HCT116 (cell line): ENCODE data around the gene RAPGEF1. TPM values are rescaled to one million over a fixed set of nuclear protein-coding genes. Genes with fewer than 3 reads are reported as not detected.

Source experiments
- ATAC-seq: fragments of 200-7000 bp; cut with Tn5 transposase; 2 replicates; pipeline ENCODE4 v1.9.1; 2020; ENCODE audit warnings: mild to moderate bottlenecking, moderate library complexity
- BruUV-seq: library from RNA; stranded (reverse); fragments of 400-500 nt; replicated peaks from 2 replicates; lab custom pipeline; 2021; lab: Mats Ljungman, UMichigan
- CTCF ChIA-PET: fragments of 300-600 bp; sonication (Branson Sonifier 250); formaldehyde crosslinking; loops from one replicate; lab custom pipeline; 2021; ENCODE audit warnings: antibody characterized with exemption; lab: Charles Lee
- POLR2A ChIA-PET: fragments of 300-600, 350-600 bp; sonication (Branson Sonifier 250); formaldehyde crosslinking; loops from one replicate; lab custom pipeline; 2021; ENCODE audit warnings: antibody characterized with exemption; lab: Charles Lee
- RAD21 ChIA-PET, 2 experiments: fragments of 300-600 bp; sonication (Branson Sonifier 250); formaldehyde crosslinking; loops; one replicate each; lab custom pipeline; 2023; ENCODE audit warnings: low total read pairs in 2 of 2; ENCODE audit not compliant: uncharacterized antibody in 2 of 2, unreplicated experiment in 2 of 2, low non-redundant PET in 1 of 2; lab: Charles Lee
- DNase-seq: peaks from one replicate; pipeline ENCODE4 v3.0.0-alpha.2; 2010; ENCODE audit warnings: low read depth, low spot score
- H2AFZ ChIP-seq: fragments of 200-600 bp; shearing (Covaris generic), sonication (generic); 2 replicates; pipeline ENCODE4 v1.6.1; 2017; ENCODE audit warnings: low read depth, mixed run types, mixed read lengths, antibody characterized with exemption, low read length; ENCODE audit not compliant: poor library complexity, severe bottlenecking
- H3K27ac ChIP-seq: 2 replicates; pipeline ENCODE4 v1.5.1; 2012; ENCODE audit warnings: low read depth, low read length
- H3K27me3 ChIP-seq: fragments of 200-600 bp; sonication (generic); 2 replicates; pipeline ENCODE4 v1.6.1; 2016; ENCODE audit warnings: mixed run types, low read length, mixed read lengths; ENCODE audit not compliant: insufficient read depth
- H3K36me3 ChIP-seq, 2 experiments: fragments of 200-500 bp in 1 of 2; fragments of 200-600 bp in 1 of 2; sonication (Bioruptor generic) in 1 of 2; sonication (generic) in 1 of 2; 2 replicates each; pipeline versions ENCODE4 v1.5.1 to v1.6.1; 2014 to 2016; ENCODE audit warnings: low read length in 2 of 2, inconsistent platforms in 1 of 2, mixed read lengths in 1 of 2, mixed run types in 1 of 2; ENCODE audit not compliant: insufficient read depth in 2 of 2, control insufficient read depth in 1 of 2
- H3K4me1 ChIP-seq, 2 experiments: fragments of 200-600 bp in 1 of 2; sonication (generic) in 1 of 2; 2 replicates each; pipeline versions ENCODE4 v1.5.1 to v1.6.1; 2012 to 2017; ENCODE audit warnings: low read length in 2 of 2, inconsistent platforms in 1 of 2, mild to moderate bottlenecking in 1 of 2, mixed read lengths in 1 of 2, mixed run types in 1 of 2, moderate library complexity in 1 of 2; ENCODE audit not compliant: insufficient read depth in 2 of 2, control insufficient read depth in 1 of 2
- H3K4me2 ChIP-seq: fragments of 200-600 bp; sonication (generic); 2 replicates; pipeline ENCODE4 v1.6.1; 2017; ENCODE audit warnings: mixed run types, low read length, mixed read lengths
- H3K4me3 ChIP-seq, 2 experiments: fragments of 200-600 bp in 1 of 2; sonication (generic) in 1 of 2; replicated peaks in 1 of 2; 2 replicates each; pipeline ENCODE4 v1.5.1; 2011 to 2016; ENCODE audit warnings: low read length in 2 of 2, control low read depth in 1 of 2, low read depth in 1 of 2, mild to moderate bottlenecking in 1 of 2, mixed read lengths in 1 of 2, mixed run types in 1 of 2
- H3K79me2 ChIP-seq: fragments of 200-600 bp; sonication (generic); 2 replicates; pipeline ENCODE4 v1.6.1; 2017; ENCODE audit warnings: mild to moderate bottlenecking, mixed run types, low read length, moderate library complexity, mixed read lengths; ENCODE audit not compliant: insufficient read depth
- H3K9ac ChIP-seq: fragments of 200-600 bp; sonication (generic); 2 replicates; pipeline ENCODE4 v1.6.1; 2016; ENCODE audit warnings: low read length, mixed read lengths
- H3K9me2 ChIP-seq: fragments of 200-600 bp; sonication (generic), shearing (Covaris generic); 2 replicates; pipeline ENCODE4 v1.6.1; 2017; ENCODE audit warnings: mixed run types, mild to moderate bottlenecking, moderate library complexity; ENCODE audit not compliant: insufficient read depth
- H3K9me3 ChIP-seq, 2 experiments: fragments of 200-500 bp in 1 of 2; fragments of 200-600 bp in 1 of 2; sonication (Bioruptor generic) in 1 of 2; sonication (generic) in 1 of 2; 2 replicates each; pipeline ENCODE4 v1.6.1; 2014 to 2017; ENCODE audit warnings: low read length in 2 of 2, mixed read lengths in 2 of 2, inconsistent platforms in 1 of 2, low read depth in 1 of 2, mild to moderate bottlenecking in 1 of 2, mixed run types in 1 of 2, moderate library complexity in 1 of 2; ENCODE audit not compliant: control insufficient read depth in 1 of 2, insufficient read depth in 1 of 2
- H4K20me1 ChIP-seq: fragments of 200-600 bp; sonication (generic), shearing (Covaris generic); 2 replicates; pipeline ENCODE4 v1.6.1; 2017; ENCODE audit warnings: mixed run types, mild to moderate bottlenecking, moderate library complexity; ENCODE audit not compliant: insufficient read depth
- CTCF ChIP-seq, 3 experiments: fragments of 200-600 bp in 1 of 3; sonication (generic) in 1 of 3; IDR thresholded peaks in 2 of 3; conservative IDR thresholded peaks in 1 of 3; 2 replicates each; pipeline ENCODE4 v1.5.1; 2012 to 2017; ENCODE audit warnings: low read depth in 2 of 3, low read length in 2 of 3, antibody characterized with exemption in 1 of 3, borderline replicate concordance in 1 of 3, control low read depth in 1 of 3, mild to moderate bottlenecking in 1 of 3, mixed read lengths in 1 of 3, mixed run types in 1 of 3, moderate library complexity in 1 of 3; ENCODE audit not compliant: insufficient read depth in 1 of 3
- ELF1 ChIP-seq: IDR thresholded peaks from 2 replicates; pipeline ENCODE4 v1.6.1; 2012; ENCODE audit warnings: low read depth, borderline replicate concordance
- EZH2 ChIP-seq: fragments of 200-600 bp; sonication (generic); IDR thresholded peaks from 2 replicates; pipeline ENCODE4 v1.6.1; 2017; ENCODE audit warnings: antibody characterized with exemption, mixed run types
- EZH2phosphoT487 ChIP-seq: fragments of 200-600 bp; IDR thresholded peaks from 2 replicates; pipeline ENCODE4 v1.6.1; 2018; ENCODE audit warnings: antibody characterized with exemption, borderline replicate concordance
- FOSL1 ChIP-seq: IDR thresholded peaks from 2 replicates; pipeline ENCODE4 v1.6.1; 2012; ENCODE audit warnings: low read depth
- JUND ChIP-seq: IDR thresholded peaks from 2 replicates; pipeline ENCODE4 v1.6.1; 2012
- POLR2A ChIP-seq: IDR thresholded peaks from 2 replicates; pipeline ENCODE4 v1.7.0; 2011; ENCODE audit warnings: borderline replicate concordance; ENCODE audit not compliant: insufficient read depth, insufficient read length; ENCODE audit errors: extremely low read depth
- REST ChIP-seq: IDR thresholded peaks from 2 replicates; pipeline ENCODE4 v1.6.1; 2012; ENCODE audit warnings: low read depth
- ZFX ChIP-seq: fragments of 450-650 bp; IDR thresholded peaks from 2 replicates; pipeline ENCODE4 v1.6.1; 2017
- intact Hi-C: fragments of 100-400 bp; cut with micrococcal nuclease; formaldehyde crosslinking; loops from 2 replicates; pipeline ENCODE4 v1.10.0; 2022
- total RNA-seq: library from RNA; stranded (reverse); gene quantifications from one replicate; pipeline ENCODE4 v1.2.1, GENCODE V29; 2021; ENCODE audit not compliant: unreplicated experiment

Gene RAPGEF1
- total RNA-seq, 1 experiment from 2014 or later = 43.0 TPM

- Histone ChIP-seq H3K4me2 (peak overlapping the region; percentile 6), H2AFZ (no peak overlapping the region), H4K20me1 (no peaks in the 10 kb centered on the region; the same call in 1 of the 2 replicates), H3K27me3 (no peaks in the 10 kb centered on the region), H3K9me2 (no peaks in the 10 kb centered on the region), H3K4me3 (no peak overlapping the region), H3K27ac (no peak overlapping the region), H3K79me2 (peaks cover 31% of the 10 kb centered on the region), H3K9me3 (no peaks in the 10 kb centered on the region), H3K9ac (no peak overlapping the region), H3K36me3 (no peaks in the 10 kb centered on the region), H3K4me1 (peaks cover 24 to 38% of the 10 kb centered on the region in 2 experiments)
- ATAC-seq = 0 out of 2 replicates have a peak, but pooled peaks have one; percentile 11
- no TSS peak for BruUV-seq
- intact Hi-C loops = no loop called here
- RAD21 ChIA-PET = no interaction called here
- TF ChIP-seq REST (no peak), ELF1 (no peak), CTCF (IDR thresholded peaks at IDR 0.05 in 2 of 3, conservative IDR thresholded peaks at IDR 0.05 in 1 of 3; ENCODE audit: borderline replicate concordance in 1 of 3, insufficient read depth in 1 of 3, low read depth in 2 of 3, low read length in 2 of 3) (no peak), POLR2A (no peak), ZFX (no peak), EZH2 (no peak), EZH2phosphoT487 (no peak), FOSL1 (no peak), JUND (no peak)
- no peak for DNase-seq
- CTCF ChIA-PET = no interaction called here
- POLR2A ChIA-PET = no interaction called here
Measured at GRCh38 chr9:131708226-131709002, 31.5 kb downstream of the RAPGEF1 start.
